Mesodermal cell (in vitro differentiated cells): Measurements from ENCODE around the gene TYK2. TPM values are rescaled to one million over a fixed set of nuclear protein-coding genes. Genes with fewer than 3 reads are reported as not detected.

Experiments
- H3K27ac ChIP-seq: 2 replicates; pipeline ENCODE4 v1.7.0; 2013; ENCODE audit warnings: mild to moderate bottlenecking, low read depth, low read length, moderate library complexity; ENCODE audit not compliant: severe bottlenecking
- H3K36me3 ChIP-seq: 2 replicates; pipeline ENCODE4 v1.7.1; 2013; ENCODE audit warnings: mild to moderate bottlenecking, low read length, moderate library complexity; ENCODE audit not compliant: control insufficient read depth, insufficient read depth
- H3K4me1 ChIP-seq: one replicate; pipeline ENCODE4 v1.7.1; 2013; ENCODE audit warnings: mild to moderate bottlenecking, low read length; ENCODE audit not compliant: insufficient read depth, control insufficient read depth, poor library complexity, severe bottlenecking
- H3K4me3 ChIP-seq: 2 replicates; pipeline ENCODE4 v1.7.0; 2013; ENCODE audit warnings: low read length, control low read depth, mild to moderate bottlenecking; ENCODE audit not compliant: insufficient read depth, poor library complexity, severe bottlenecking; ENCODE audit errors: extremely low read depth
- H3K9me3 ChIP-seq: 2 replicates; pipeline ENCODE4 v1.7.1; 2013; ENCODE audit warnings: mild to moderate bottlenecking, low read length, moderate library complexity; ENCODE audit not compliant: control insufficient read depth
- WGBS, 2 experiments: methylation state at CpG; one replicate each; pipeline ENCODE4 v1.1.5; 2013; ENCODE audit warnings: missing lambda C conversion rate in 2 of 2; ENCODE audit not compliant: insufficient coverage in 2 of 2; 5-methylcytosine and 5-hydroxymethylcytosine counted together
- polyA plus RNA-seq, 2 experiments: library from polyadenylated mRNA; stranded (reverse); fragments of 50-300 nt; gene quantifications; one replicate each; pipeline ENCODE4 v1.2.3, GENCODE V29; 2013

Gene TYK2
- 83.0 TPM for polyA plus RNA-seq (2013, experiment 1 of 2)
- 69.6 TPM for polyA plus RNA-seq (2013, experiment 2 of 2)

GRCh38 chr19:10380313-10381102, at the start of gene TYK2:
TYK2 (minus strand) TSS chr19:10380572; CDS start chr19:10378406, 2,166 bp downstream.
- no peaks in the 10 kb centered on the region for H3K4me1 ChIP-seq
- H3K27ac ChIP-seq = no peak within 1 kb of the TSS

GRCh38 chr19:10428996-10429381, 48.6 kb upstream of the TYK2 start:
- Histone ChIP-seq H3K4me3 (no peak overlapping the region), H3K9me3 (no peaks in the 10 kb centered on the region), H3K36me3 (no peaks in the 10 kb centered on the region), H3K27ac (no peak overlapping the region), H3K4me1 (peaks cover 18% of the 10 kb centered on the region)
- 78 to 85% methylated on average over 4 to 5 of the region's 5 CpGs for WGBS, 2 experiments

More at GRCh38 chr19:10380313-10381102, at the start of gene TYK2:
- WGBS, 2 experiments = 0% methylated on average over 54 to 56 of the region's 58 CpGs
- H3K36me3 ChIP-seq = peaks cover 18% of the 10 kb centered on the region
- H3K9me3 ChIP-seq = no peaks in the 10 kb centered on the region
- H3K4me3 ChIP-seq = peak within 1 kb of the TSS; percentile 83

GRCh38 chr19:10427169-10427568, 46.8 kb upstream of the TYK2 start:
- Histone ChIP-seq H3K27ac (no peak overlapping the region), H3K4me3 (no peak overlapping the region), H3K9me3 (no peaks in the 10 kb centered on the region), H3K36me3 (no peaks in the 10 kb centered on the region), H3K4me1 (peaks cover 12% of the 10 kb centered on the region)
- WGBS, 2 experiments = 83 to 97% methylated on average over 6 of the region's 6 CpGs

GRCh38 chr19:10424011-10424637, 43.8 kb upstream of the TYK2 start:
- Histone ChIP-seq H3K27ac (no peak overlapping the region), H3K4me1 (peaks cover 12% of the 10 kb centered on the region), H3K9me3 (no peaks in the 10 kb centered on the region), H3K4me3 (peak overlapping the region; percentile 31), H3K36me3 (no peaks in the 10 kb centered on the region)
- 3 to 11% methylated on average over 16 to 30 of the region's 38 CpGs for WGBS, 2 experiments

GRCh38 chr19:10422846-10423245, 42.5 kb upstream of the TYK2 start:
- no peaks in the 10 kb centered on the region for H3K9me3 ChIP-seq
- H3K27ac ChIP-seq = no peak overlapping the region
- WGBS, 2 experiments = 90 to 92% methylated on average over 2 of the region's 3 CpGs
- H3K4me3 ChIP-seq = no peak overlapping the region
- H3K4me1 ChIP-seq = peaks cover 16% of the 10 kb centered on the region
- H3K36me3 ChIP-seq = no peaks in the 10 kb centered on the region

GRCh38 chr19:10422046-10422461, 41.7 kb upstream of the TYK2 start:
- Histone ChIP-seq H3K4me1 (peaks cover 23% of the 10 kb centered on the region), H3K27ac (no peak overlapping the region), H3K36me3 (no peaks in the 10 kb centered on the region), H3K4me3 (no peak overlapping the region), H3K9me3 (no peaks in the 10 kb centered on the region)
- 70 to 74% methylated on average over 4 of the region's 4 CpGs for WGBS, 2 experiments

GRCh38 chr19:10421240-10422045, 41.1 kb upstream of the TYK2 start:
- Histone ChIP-seq H3K36me3 (no peaks in the 10 kb centered on the region), H3K9me3 (no peaks in the 10 kb centered on the region), H3K4me1 (peaks cover 23% of the 10 kb centered on the region), H3K4me3 (peak overlapping the region; percentile 54), H3K27ac (no peak overlapping the region)
- 31 to 36% methylated on average over 6 to 16 of the region's 17 CpGs for WGBS, 2 experiments

- Histone ChIP-seq H3K36me3 (no peaks in the 10 kb centered on the region), H3K9me3 (no peaks in the 10 kb centered on the region), H3K27ac (no peak within 1 kb of the TSS), H3K4me3 (peak within 1 kb of the TSS; percentile 54), H3K4me1 (peaks cover 23% of the 10 kb centered on the region)
- WGBS, 2 experiments = 0 to 1% methylated on average over 64 to 88 of the region's 104 CpGs
These were observed 40.3 kb upstream of the TYK2 start, which contains the start of gene PDE4A for GRCh38 chr19:10420444-10421239. PDE4A (plus strand) TSS chr19:10420538; CDS start chr19:10420765, 227 bp downstream.

- H3K9me3 ChIP-seq = no peaks in the 10 kb centered on the region
- no peaks in the 10 kb centered on the region for H3K36me3 ChIP-seq
- peaks cover 23% of the 10 kb centered on the region for H3K4me1 ChIP-seq
- peak overlapping the region; percentile 54 for H3K4me3 ChIP-seq
- WGBS, 2 experiments = 0% methylated on average over 50 of the region's 61 CpGs
- no peak overlapping the region for H3K27ac ChIP-seq
These were observed 39.5 kb upstream of the TYK2 start for GRCh38 chr19:10419646-10420443.
